Renal cortical epithelial cell (primary cell): ENCODE measurements around the gene SRSF10. TPM values are rescaled to one million over a fixed set of nuclear protein-coding genes. Genes with fewer than 3 reads are reported as not detected.
"Not testable (repeated sequence)": the region's sequence is repeated elsewhere in the genome, so short reads cannot be mapped to it uniquely, and the experiment has no call there.

Source experiments
- DNase-seq: peaks from one replicate; pipeline ENCODE4 v3.0.0-alpha.2; 2011; ENCODE audit warnings: low read depth
- total RNA-seq: library from RNA; depleted of rRNA; stranded (reverse); fragments of >200 nt; gene quantifications from 2 replicates; pipeline ENCODE4 v1.2.3, GENCODE V29; 2014

SRSF10 gene
- total RNA-seq, 1 donor from 2014 or later: 132 TPM

- DNase-seq: no peak
Measured at GRCh38 chr1:23997812-23998211, 17.7 kb upstream of the SRSF10 start.

- no peak for DNase-seq
Measured at GRCh38 chr1:23996700-23997229, 16.6 kb upstream of the SRSF10 start.

DNA sequence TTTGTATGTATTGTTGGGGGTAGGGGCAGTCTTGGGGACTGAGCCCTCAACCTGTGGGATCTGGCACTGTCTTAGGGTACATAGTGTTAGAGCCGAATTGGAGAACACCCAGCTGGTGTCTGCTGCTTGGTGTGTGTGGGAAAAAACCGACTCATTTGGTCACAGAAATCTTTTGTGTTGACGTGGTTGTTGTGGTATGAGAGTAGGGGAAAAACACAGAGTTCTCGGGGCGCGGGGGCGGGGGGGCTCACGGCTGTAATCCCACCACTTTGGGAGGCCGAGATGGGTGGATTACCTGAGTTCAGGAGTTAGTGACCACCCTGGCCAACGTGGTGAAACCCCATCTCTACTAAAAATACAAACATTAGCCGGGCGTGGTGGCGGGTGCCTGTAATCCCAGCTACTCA is 15.3 kb upstream of the SRSF10 start:
- no peak for DNase-seq

DNA sequence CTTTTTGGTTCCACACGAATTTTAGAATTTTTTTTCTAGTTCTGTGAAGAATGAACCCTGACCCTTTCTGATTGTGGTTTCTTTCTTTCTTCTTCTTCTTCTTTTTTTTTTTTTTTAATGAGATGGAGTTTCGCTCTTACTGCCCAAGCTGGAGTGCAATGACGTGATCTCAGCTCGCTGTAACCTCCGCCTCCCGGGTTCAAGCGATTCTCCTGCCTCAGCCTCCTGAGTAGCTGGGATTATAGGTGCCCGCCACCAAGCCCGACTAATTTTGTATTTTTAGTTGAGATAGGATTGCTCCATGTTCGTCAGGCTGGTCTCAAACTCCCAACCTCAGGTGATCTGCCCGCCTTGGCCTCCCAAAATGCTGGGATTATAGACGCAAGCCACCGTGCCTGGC is 11.9 kb upstream of the SRSF10 start:
- DNase-seq: not testable (repeated sequence)

GRCh38 chr1:23989263-23989662 is 9.1 kb upstream of the SRSF10 start:
- no peak for DNase-seq

DNA sequence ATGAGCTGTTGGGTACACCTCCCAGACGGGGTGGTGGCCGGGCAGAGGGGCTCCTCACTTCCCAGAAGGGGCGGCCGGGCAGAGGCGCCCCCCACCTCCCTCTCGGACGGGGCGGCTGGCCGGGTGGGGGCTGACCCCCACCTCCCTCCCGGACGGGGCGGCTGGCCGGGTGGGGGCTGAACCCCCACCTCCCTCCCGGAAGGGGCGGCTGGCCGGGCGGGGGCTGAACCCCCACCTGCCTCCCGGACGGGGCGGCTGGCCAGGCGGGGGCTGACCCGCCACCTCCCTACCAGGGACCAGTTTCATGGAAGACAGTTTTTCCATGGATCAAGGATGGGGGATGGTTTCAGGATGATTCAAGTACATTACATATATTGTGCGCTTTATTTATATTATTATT is 6.9 kb upstream of the SRSF10 start:
- DNase-seq: not testable (repeated sequence)

DNA sequence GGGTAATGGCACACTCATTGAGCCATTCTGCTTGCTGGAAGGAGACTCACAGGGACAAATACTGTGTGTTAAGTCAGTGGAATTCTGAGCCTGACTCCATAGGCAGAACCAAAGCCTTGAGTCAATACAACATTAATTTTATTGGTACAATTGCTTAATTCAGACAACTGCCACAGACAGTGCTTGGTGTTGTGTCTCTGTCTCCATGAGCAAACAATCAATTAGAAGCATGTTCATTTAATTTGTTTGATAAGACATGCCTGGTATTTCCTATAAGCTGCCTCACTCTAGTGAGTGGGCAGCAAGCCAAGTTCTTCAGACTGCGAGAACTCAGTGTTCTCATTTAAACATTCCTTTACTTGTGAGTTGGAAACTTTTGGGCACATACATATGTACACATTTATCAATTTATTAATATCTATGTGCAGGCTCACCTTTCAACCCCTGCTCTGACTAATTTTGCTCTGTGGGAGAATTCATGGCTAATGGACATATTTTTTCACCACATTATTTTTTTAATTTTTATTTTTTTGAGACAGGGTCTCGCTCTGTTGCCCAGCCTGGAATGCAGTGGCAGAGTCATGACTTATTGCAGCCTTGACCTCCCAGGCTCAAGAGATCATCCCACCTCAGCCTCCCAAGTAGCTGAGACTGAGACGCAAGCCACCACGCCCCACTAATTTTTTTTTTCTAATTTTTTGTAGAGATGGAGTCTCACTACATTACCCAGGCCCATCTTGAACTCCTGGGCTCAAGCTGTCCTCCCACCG is 4.5 kb upstream of the SRSF10 start:
- DNase-seq: peak; percentile 82

- DNase-seq: peak; percentile 84
Measured at GRCh38 chr1:23980728-23981070, 572 bp upstream of the SRSF10 start.

DNA sequence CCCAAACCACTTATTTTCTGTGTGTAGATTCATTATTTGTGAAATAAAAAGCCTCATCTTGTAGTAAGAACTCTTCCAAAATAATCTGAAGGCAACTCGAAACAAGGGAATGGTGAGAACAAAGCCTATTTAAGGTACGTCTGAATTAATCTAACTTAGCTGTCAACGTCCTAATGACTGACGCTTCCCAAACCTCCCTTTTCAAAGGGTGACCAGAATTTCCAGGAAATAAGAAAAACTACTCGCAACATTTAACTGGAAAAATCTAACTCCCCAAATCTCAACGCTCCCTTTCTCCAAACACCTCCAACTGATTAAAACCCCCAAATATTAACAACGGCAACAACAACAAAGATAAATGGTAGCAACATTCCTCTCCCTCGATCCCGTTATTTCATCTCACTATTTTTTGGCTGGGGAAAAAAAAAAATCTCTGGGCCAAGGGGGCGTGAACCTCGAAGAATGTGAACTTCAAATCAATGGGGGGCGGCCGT is 693 bp downstream of the SRSF10 start:
- DNase-seq: no peak

DNA sequence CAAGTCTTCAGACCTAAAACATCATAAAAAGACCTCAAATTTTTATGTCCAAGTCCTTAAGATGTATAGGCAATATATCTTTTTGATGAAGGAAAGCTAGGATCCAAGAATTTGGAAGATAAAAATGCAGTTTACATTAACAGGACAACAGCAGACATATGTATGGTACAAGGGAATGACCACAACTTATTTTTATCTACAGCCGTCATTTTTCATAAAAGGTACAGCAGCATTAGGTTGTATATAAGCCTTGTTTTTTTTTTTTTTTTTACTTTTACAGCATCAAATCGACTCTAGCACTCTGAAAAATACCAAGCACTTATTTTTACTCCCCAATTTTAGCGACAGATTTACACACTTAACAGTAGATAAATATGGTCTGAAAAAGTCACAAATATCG is 1.3 kb downstream of the SRSF10 start:
- no peak for DNase-seq

GRCh38 chr1:23977854-23978191 is 2.3 kb downstream of the SRSF10 start:
- no peak for DNase-seq

GRCh38 chr1:23977187-23977853 is 2.8 kb downstream of the SRSF10 start:
- no peak for DNase-seq

GRCh38 chr1:23967871-23968270 is 12.3 kb downstream of the SRSF10 start:
- no peak for DNase-seq

- DNase-seq: no peak
Measured at GRCh38 chr1:23966973-23967493, 13.1 kb downstream of the SRSF10 start.

DNA sequence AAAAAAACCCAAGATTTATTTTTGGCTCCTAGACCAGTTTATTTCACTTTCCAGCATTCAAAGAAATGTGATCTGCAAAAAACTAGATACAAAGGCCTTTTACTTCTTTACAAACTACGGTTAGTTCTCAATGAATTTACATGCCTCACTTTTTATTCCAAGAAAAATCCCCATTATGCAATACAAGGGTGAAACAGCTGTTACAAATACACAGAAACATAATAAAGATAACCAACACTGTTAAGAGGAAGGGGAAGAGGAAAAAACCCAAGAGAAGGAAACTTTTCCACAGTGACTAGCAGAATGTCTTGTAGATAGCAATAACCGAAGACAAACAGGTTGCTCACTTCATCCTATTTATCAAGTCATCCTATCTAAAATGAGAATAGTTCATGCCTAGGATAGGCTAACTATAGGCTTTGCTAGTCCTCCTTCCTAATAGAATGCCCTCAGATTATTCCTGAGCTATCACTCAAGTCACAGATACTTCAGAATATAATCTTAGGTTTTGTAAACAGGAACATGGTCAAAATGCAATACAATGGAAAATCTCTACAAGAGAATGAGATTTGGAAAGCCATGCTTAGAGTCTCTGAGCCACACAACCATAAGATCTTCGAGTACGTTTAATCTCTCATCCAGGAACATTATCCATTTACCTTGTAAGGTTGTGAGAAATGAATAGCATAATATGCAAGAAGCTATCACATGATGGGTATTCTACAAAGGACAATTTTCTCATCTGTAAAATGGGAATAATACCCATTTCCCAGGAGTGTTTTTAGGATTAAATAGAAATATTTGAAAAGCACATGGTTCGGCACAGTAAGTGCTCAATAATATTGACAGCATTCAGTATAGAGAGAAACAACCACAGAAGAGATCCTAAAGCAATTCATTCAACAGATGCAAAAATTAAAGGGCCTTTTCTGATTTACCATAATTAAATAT is 15.1 kb downstream of the SRSF10 start:
- no peak for DNase-seq

DNA sequence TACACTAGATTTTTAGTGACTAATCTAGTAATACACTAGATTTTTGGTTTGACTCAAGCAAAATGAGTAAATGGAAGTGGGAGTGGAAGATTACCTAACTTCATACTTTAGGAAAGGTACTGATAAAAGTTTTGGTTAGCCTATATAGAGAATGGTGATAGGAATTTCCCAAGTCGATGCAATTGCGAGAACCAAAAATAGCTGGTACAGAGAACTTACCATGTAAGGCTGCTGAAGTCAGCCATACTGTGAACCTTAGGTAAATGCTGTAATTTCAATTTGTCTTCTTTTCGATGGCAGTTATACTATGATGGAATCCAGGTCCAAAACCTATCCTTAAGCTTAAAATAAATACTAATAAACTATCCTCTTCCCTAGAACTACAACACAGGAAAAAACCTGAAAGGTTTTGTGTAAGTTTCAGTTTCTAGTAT is 15.9 kb downstream of the SRSF10 start:
- no peak for DNase-seq

GRCh38 chr1:23963617-23964234 is 16.4 kb downstream of the SRSF10 start:
- no peak for DNase-seq

GRCh38 chr1:23960291-23961020 is 19.7 kb downstream of the SRSF10 start:
- DNase-seq: peak; percentile 59

GRCh38 chr1:23959461-23960290 is 20.5 kb downstream of the SRSF10 start, which contains the start of gene PNRC2:
PNRC2 (plus strand) TSS chr1:23959828; CDS start chr1:23961458, 1,630 bp downstream.
- DNase-seq: peak; percentile 87
